HG02973 (cell line): Measurements from ENCODE around the gene ILDR1.
"Not testable (repeated sequence)": the region's sequence is repeated elsewhere in the genome, so short reads cannot be mapped to it uniquely, and the experiment has no call there.

ENCODE experiments used
- ATAC-seq: cut with Tn5 transposase; IDR thresholded peaks from one replicate; pipeline ENCODE4 v1.9.1; 2021; ENCODE audit warnings: moderate library complexity; ENCODE audit not compliant: unreplicated experiment

ILDR1 gene

DNA sequence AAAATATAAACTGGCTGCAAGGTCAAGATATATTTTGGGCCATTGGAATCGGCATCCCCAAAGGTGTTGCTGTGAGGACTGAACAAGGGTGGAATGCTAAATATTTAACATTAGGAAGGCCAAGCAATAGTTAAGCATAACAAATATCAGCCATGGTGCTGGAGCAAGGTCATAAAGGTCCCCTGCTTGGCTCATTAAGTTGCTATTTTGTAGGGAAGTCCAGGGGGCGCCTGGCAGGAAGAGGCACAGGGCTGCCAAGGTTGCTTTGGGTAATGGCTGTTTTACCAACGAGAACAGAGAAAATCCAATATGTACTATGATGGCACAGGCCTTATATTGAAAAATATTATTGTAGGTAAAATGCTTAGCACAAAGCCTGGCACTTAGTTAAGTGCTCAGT is 65.7 kb downstream of the ILDR1 start:
- ATAC-seq = no peak

DNA sequence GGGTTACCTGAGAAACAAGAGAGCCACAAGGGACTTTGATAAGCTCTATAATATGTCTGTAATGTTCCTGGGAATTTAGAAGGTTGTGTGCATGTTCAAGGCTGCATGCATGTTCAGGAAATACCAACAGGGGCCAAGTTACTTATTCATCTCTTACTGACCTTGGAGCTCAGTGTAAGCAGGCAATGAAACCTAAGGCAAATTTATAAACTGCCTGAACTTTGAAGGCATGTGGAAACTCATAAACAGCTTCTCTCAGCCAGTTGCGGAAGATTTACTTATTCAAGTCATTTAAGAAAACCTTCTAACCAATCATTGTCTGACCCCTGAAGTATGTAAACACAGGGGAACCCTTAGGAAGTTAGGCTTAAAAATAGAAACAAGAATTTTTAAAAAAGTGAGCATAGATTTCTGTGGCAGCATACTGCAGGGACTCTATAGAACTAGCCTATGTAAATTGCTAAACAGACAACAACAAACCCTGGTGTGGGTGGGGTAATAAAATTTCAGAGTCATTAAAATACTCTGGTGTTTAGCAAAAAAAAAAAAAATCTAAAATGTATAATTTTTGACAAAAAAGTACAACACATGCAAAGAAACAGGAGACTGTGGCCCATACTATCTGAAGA is 70.6 kb downstream of the ILDR1 start:
- ATAC-seq = no peak

GRCh38 chr3:121948641-121949040 is 73.4 kb downstream of the ILDR1 start:
- ATAC-seq = no peak

DNA sequence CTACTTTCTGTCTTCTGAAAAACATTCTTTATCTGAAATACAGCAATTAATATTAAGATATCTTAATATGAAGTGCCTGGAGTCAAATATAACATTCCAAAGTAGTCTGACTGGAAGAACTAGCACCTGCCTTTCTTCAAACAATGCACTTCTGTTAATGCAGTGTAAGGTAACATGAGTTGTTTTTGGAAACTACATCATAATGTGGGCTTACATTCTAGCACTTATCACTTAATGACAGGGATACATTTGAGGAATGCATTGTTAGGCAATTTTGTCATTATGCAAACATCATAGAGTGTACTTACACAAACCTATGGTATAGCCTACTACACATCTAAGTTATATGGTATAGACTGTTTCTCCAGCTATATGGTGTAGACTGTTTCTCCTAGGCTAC is 78.6 kb downstream of the ILDR1 start:
- ATAC-seq = no peak

- no peak for ATAC-seq
Observed at GRCh38 chr3:121942116-121942786, 79.8 kb downstream of the ILDR1 start.

GRCh38 chr3:121941592-121941991 is 80.5 kb downstream of the ILDR1 start:
- ATAC-seq = no peak

GRCh38 chr3:121938141-121938855 is 83.7 kb downstream of the ILDR1 start:
- not testable (repeated sequence) for ATAC-seq
